ENCODE data around the gene PLK5.

The PLK5 gene

DNA sequence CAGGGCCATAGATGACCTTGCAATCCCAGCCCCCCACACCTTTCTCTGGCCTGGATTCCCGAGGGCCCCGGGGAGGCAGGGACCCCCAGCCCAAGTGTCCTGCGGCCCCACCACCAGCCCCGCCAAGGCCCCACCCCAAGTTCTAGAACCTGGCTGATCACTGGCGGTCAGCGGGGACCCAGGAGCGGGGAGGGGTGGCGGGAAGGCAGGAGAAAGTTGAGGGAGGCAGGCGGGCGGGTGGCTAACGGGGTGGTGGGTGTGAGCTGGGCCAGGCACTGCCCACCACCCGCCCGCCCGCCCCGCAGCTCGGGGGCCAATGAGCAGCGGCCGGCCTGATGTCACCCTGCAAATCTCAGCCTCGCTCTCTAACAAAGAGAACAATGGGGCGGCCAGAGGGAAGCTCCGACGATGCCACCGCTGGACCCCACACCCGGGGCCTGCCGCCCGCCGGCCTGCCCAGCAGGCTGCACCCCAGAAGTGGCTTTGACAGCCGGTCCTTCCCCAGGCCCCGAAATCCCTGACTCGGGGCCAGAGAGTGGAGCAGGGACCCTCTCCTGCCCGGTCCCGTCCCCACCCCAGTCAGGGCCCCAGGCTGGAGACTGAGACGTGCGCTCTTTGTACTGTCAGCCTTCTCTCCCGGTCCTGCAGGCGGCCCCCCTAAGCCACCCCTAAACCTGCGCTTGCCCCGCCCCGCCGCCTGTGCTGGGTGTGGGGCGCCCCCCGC, 42.7 kb downstream of the PLK5 start:
- Histone ChIP-seq H3K36me3 (ENCODE audit: control insufficient read depth, insufficient read depth, low read length) (no peaks in the 10 kb centered on the region), H3K27me3 (ENCODE audit: control insufficient read depth, insufficient read depth, low read length) (no peaks in the 10 kb centered on the region), H3K4me3 (ENCODE audit: low read length) (peak overlapping the region; percentile 68), H3K4me1 (ENCODE audit: control insufficient read depth, insufficient read depth, low read length) (peaks cover 10% of the 10 kb centered on the region), H3K27ac (ENCODE audit: low read depth, low read length) (peak overlapping the region; percentile 93), H3K9ac (ENCODE audit: low read length) (peak overlapping the region; percentile 56)

DNA sequence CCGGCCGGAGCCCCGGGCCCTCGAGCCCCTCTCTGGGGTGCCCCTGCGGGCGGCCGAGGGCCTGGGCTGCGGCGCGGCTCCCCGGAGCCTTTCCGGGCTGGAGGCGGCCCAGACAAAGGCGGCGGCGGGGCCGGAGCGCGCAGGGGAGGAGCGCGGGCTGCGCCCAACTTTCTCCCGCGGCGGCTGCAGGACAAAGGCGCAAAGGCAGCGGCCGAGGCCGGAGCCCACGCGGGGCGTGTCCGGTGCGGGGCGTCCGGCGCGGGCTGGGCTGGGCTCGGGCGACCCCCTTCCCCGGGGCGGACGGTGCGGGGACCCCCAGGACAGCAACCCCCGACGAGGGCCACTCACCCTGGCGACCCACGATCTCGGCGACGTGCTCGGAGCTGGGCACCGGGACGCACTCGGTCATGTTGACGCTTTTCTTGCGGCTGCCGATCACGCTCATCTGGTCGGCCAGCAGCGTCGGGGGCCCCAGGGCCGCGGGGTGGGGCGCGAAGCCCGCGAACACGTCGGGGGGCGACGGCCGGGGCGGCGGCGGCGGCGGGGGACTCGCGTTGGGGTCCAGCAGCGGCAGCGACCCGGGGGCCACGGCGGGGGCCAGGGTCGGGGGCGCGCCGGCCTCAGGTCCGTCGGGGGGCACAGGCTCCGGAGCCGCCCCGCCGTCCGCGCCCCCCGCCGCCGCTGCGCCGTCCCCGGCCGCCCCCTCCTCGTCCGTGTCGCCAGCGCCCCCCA, 43.4 kb downstream of the PLK5 start:
- Histone ChIP-seq H3K36me3 (ENCODE audit: control insufficient read depth, insufficient read depth, low read length) (no peaks in the 10 kb centered on the region), H3K27me3 (ENCODE audit: control insufficient read depth, insufficient read depth, low read length) (no peaks in the 10 kb centered on the region), H3K27ac (ENCODE audit: low read depth, low read length) (peak overlapping the region; percentile 93), H3K9ac (ENCODE audit: low read length) (peak overlapping the region; percentile 56), H3K4me3 (ENCODE audit: low read length) (peak overlapping the region; percentile 68), H3K4me1 (ENCODE audit: control insufficient read depth, insufficient read depth, low read length) (peaks cover 10% of the 10 kb centered on the region)

DNA sequence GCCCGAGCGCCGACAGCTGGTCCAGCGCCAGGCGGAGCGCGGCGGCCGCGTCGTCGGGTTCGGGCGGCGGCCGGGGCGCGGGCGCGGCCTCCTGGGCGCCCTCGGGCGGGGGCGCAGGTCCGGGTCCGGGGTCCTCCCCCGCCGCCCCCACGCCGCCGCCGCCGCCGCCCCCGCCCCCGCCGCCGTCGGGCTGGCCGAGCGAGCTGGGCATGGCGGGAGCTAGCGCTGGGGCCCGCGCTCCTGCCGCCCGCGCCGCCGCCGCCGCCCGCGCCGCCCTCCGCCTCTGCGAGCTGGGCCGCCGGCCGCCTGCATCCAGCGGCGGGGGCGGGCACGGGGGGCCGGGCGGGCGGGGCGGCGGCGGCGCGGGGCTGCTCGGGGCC, 44.0 kb downstream of the PLK5 start:
- no peaks in the 10 kb centered on the region for H3K36me3 ChIP-seq (ENCODE audit: control insufficient read depth, insufficient read depth, low read length)
- H3K4me1 ChIP-seq (ENCODE audit: control insufficient read depth, insufficient read depth, low read length) = peaks cover 10% of the 10 kb centered on the region
- no peak overlapping the region for H3K4me3 ChIP-seq (ENCODE audit: low read length)
- no peak overlapping the region for H3K9ac ChIP-seq (ENCODE audit: low read length)
- no peak overlapping the region for H3K27ac ChIP-seq (ENCODE audit: low read depth, low read length)
- no peaks in the 10 kb centered on the region for H3K27me3 ChIP-seq (ENCODE audit: control insufficient read depth, insufficient read depth, low read length)

DNA sequence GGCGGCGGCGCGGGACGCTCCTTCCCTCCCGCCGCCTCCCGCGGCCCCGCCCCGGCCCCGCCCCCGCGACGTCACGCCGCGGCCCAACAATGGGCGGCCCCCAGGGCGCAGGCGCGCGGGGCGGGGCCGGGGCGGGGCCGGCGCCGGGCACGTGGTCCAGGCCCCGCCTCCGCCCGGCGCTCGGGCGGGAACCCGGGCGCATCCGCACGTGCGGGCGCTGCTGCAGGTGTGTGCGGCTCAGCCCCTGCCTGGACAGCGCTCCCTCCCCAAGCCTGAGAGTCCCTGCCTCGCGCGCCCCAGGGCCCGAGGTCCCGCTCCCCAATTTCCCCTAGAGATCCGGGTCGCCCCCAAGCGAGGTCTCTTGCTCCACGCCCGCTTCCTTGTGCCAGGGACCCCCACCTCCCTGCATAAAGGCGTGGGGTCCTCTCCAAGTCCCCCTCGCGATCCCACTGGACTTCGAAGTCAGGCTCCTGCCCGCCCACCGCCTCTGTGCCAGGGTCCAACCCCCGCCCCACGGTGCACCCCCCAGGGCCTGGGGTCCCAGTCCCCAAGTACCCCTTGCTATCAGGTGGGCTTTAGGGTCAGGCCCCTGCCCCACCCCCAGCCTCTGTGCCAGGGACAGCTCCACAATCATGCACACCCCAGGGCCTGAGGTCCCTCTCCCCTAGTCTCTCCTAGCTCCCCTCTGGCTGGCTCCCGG, 44.6 kb downstream of the PLK5 start, which contains the start of gene MEX3D:
MEX3D (minus strand) TSS at position 6 of the 700 bp plus-strand sequence. CDS start 267 bp downstream, outside the sequence.
- Histone ChIP-seq H3K27me3 (ENCODE audit: control insufficient read depth, insufficient read depth, low read length) (no peaks in the 10 kb centered on the region), H3K27ac (ENCODE audit: low read depth, low read length) (peak within 1 kb of the TSS; percentile 93), H3K9ac (ENCODE audit: low read length) (no peak within 1 kb of the TSS), H3K36me3 (ENCODE audit: control insufficient read depth, insufficient read depth, low read length) (no peaks in the 10 kb centered on the region), H3K4me3 (ENCODE audit: low read length) (peak within 1 kb of the TSS; percentile 68), H3K4me1 (ENCODE audit: control insufficient read depth, insufficient read depth, low read length) (peaks cover 10% of the 10 kb centered on the region)

DNA sequence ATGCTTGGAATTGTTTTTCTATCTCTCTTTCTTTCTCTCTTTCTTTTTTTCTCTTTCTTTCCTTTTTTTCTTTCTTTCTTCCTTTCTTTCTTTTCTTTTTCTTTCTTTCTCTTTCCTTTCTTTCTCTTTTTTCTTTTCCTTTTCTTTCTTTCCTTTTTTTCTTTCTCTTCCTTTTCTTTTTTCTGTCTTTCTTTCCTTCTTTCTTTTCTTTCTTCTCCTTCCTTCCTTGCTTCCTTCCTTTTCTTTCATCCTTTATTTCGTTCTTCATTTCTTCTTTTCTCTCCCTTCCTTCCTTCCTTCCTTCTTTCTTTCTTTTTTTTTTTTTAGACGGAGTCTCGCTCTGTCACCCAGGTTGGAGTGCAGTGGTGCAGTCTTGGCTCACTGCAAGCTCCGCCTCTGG, 46.1 kb downstream of the PLK5 start:
- Histone ChIP-seq H3K27me3 (ENCODE audit: control insufficient read depth, insufficient read depth, low read length) (no peaks in the 10 kb centered on the region), H3K4me3 (ENCODE audit: low read length) (no peak overlapping the region), H3K27ac (ENCODE audit: low read depth, low read length) (no peak overlapping the region), H3K36me3 (ENCODE audit: control insufficient read depth, insufficient read depth, low read length) (no peaks in the 10 kb centered on the region), H3K9ac (ENCODE audit: low read length) (no peak overlapping the region), H3K4me1 (ENCODE audit: control insufficient read depth, insufficient read depth, low read length) (peaks cover 10% of the 10 kb centered on the region)

DNA sequence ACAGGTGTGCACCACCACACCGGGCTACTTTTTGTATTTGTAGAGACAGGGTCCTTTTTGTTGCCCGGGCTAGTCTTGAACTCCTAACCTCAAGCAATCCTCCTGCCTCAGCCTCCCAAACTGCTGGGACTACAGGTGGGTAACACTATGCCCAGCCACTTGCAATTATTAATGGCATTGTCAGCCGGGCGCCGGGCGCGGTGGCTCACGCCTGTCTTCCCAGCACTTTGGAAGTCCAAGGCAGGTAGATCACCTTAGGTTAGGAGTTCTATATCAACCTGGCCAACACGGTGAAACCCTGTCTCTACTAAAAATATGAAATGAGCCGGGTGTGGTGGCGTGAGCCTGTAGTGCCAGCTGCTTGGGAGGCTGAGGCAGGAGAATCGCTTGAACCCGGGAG, 47.0 kb downstream of the PLK5 start:
- Histone ChIP-seq H3K27ac (ENCODE audit: low read depth, low read length) (no peak overlapping the region), H3K36me3 (ENCODE audit: control insufficient read depth, insufficient read depth, low read length) (no peaks in the 10 kb centered on the region), H3K4me1 (ENCODE audit: control insufficient read depth, insufficient read depth, low read length) (peaks cover 7% of the 10 kb centered on the region), H3K9ac (ENCODE audit: low read length) (no peak overlapping the region), H3K4me3 (ENCODE audit: low read length) (no peak overlapping the region), H3K27me3 (ENCODE audit: control insufficient read depth, insufficient read depth, low read length) (no peaks in the 10 kb centered on the region)

DNA sequence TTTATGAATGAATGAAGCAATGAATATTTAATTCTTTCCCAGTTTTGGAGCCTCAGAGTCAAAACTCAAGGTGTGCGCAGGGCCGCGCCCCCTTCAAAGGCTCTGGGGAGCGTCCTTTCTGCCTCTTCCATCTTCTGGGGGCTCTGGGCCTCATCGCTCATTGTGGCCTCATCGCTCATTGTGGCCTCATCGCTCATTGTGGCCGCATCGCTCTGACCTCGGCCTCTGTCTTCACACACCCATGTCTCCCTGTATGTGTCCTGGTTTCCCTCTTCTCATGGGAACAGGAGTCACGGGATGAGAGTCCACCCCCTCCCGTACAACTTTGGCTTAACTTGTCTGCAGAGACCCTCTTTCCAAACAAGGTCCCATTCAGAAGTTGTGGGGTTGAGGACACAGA, 47.5 kb downstream of the PLK5 start:
- no peaks in the 10 kb centered on the region for H3K27me3 ChIP-seq (ENCODE audit: control insufficient read depth, insufficient read depth, low read length)
- peaks cover 3% of the 10 kb centered on the region for H3K4me1 ChIP-seq (ENCODE audit: control insufficient read depth, insufficient read depth, low read length)
- H3K4me3 ChIP-seq (ENCODE audit: low read length) = no peak overlapping the region
- H3K36me3 ChIP-seq (ENCODE audit: control insufficient read depth, insufficient read depth, low read length) = no peaks in the 10 kb centered on the region
- H3K9ac ChIP-seq (ENCODE audit: low read length) = no peak overlapping the region
- no peak overlapping the region for H3K27ac ChIP-seq (ENCODE audit: low read depth, low read length)

GRCh38 chr19:1572795-1573194, 48.9 kb downstream of the PLK5 start:
- no peak overlapping the region for H3K9ac ChIP-seq (ENCODE audit: low read length)
- H3K27me3 ChIP-seq (ENCODE audit: control insufficient read depth, insufficient read depth, low read length) = no peaks in the 10 kb centered on the region
- no peak overlapping the region for H3K4me3 ChIP-seq (ENCODE audit: low read length)
- no peak overlapping the region for H3K27ac ChIP-seq (ENCODE audit: low read depth, low read length)
- H3K4me1 ChIP-seq (ENCODE audit: control insufficient read depth, insufficient read depth, low read length) = peaks cover 3% of the 10 kb centered on the region
- H3K36me3 ChIP-seq (ENCODE audit: control insufficient read depth, insufficient read depth, low read length) = peaks cover 8% of the 10 kb centered on the region

- Histone ChIP-seq H3K27me3 (ENCODE audit: control insufficient read depth, insufficient read depth, low read length) (no peaks in the 10 kb centered on the region), H3K27ac (ENCODE audit: low read depth, low read length) (no peak overlapping the region), H3K9ac (ENCODE audit: low read length) (no peak overlapping the region), H3K4me3 (ENCODE audit: low read length) (no peak overlapping the region), H3K36me3 (ENCODE audit: control insufficient read depth, insufficient read depth, low read length) (peaks cover 8% of the 10 kb centered on the region), H3K4me1 (ENCODE audit: control insufficient read depth, insufficient read depth, low read length) (no peaks in the 10 kb centered on the region)
Measured at GRCh38 chr19:1574354-1575136, 50.7 kb downstream of the PLK5 start.

DNA sequence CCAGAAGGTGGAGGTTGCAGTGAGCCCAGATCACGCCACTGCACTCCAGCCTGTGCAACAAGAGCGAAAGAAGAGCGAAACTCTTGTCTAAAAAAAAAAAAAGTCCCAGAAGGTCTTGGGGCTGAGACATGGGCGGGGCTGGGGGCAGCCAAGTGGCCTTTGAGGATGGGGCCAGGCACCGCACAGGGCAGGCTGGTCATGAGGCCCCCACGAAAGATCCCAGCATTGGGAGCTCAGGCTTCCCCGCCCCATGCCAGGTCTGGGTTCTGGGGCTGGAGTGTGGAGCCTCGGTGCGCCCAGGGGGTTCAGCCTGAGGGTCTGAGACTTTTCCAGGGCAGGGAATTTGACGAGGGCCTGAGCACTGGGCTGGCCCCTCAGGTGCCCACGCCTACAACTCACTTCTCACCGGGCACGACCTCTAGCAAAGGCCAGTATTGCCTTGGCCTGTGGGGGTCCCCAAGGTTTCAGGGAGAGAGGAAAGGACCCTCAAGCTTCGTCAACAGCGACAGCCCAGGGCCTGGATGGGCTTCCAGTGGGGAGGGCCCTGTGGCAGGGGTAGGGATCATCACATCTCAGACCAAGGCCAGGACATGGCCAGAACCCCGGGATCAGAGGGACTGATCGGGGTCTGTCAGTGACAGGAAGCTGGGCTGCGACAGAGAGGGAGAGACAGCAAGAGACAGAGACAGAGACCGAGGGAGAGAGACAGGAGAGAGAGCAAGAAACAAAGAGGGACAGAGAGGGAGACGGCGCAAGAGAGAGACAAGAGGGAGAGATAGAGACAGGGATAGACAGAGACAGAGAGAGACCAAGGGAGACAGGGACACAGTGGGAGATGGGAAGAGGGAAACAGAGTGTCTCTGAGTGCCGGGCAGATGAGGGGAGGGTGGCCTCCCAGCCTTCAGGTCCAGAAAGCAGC, 51.7 kb downstream of the PLK5 start:
- Histone ChIP-seq H3K36me3 (ENCODE audit: control insufficient read depth, insufficient read depth, low read length) (peaks cover 11% of the 10 kb centered on the region), H3K4me1 (ENCODE audit: control insufficient read depth, insufficient read depth, low read length) (no peaks in the 10 kb centered on the region), H3K4me3 (ENCODE audit: low read length) (no peak overlapping the region), H3K9ac (ENCODE audit: low read length) (no peak overlapping the region), H3K27ac (ENCODE audit: low read depth, low read length) (no peak overlapping the region), H3K27me3 (ENCODE audit: control insufficient read depth, insufficient read depth, low read length) (no peaks in the 10 kb centered on the region)

GRCh38 chr19:1576242-1577089, 52.6 kb downstream of the PLK5 start:
- Histone ChIP-seq H3K27ac (ENCODE audit: low read depth, low read length) (no peak overlapping the region), H3K4me1 (ENCODE audit: control insufficient read depth, insufficient read depth, low read length) (no peaks in the 10 kb centered on the region), H3K27me3 (ENCODE audit: control insufficient read depth, insufficient read depth, low read length) (no peaks in the 10 kb centered on the region), H3K9ac (ENCODE audit: low read length) (no peak overlapping the region), H3K36me3 (ENCODE audit: control insufficient read depth, insufficient read depth, low read length) (peaks cover 18% of the 10 kb centered on the region), H3K4me3 (ENCODE audit: low read length) (no peak overlapping the region)

Data from rectal smooth muscle tissue (tissue), 1 donor.